HG03280 (cell line): ENCODE data around the gene TMEM235.

ENCODE experiments used
- ATAC-seq: cut with Tn5 transposase; IDR thresholded peaks from one replicate; pipeline ENCODE4 v1.9.1; 2021; ENCODE audit warnings: mild to moderate bottlenecking, moderate library complexity; ENCODE audit not compliant: unreplicated experiment

TMEM235 gene

GRCh38 chr17:78253946-78254672, 22.7 kb downstream of the TMEM235 start:
- peak; percentile 50 for ATAC-seq

- no peak for ATAC-seq
Observed at GRCh38 chr17:78255029-78255656, 23.7 kb downstream of the TMEM235 start.

- ATAC-seq = no peak
Observed at GRCh38 chr17:78255953-78256706, 24.7 kb downstream of the TMEM235 start.

DNA sequence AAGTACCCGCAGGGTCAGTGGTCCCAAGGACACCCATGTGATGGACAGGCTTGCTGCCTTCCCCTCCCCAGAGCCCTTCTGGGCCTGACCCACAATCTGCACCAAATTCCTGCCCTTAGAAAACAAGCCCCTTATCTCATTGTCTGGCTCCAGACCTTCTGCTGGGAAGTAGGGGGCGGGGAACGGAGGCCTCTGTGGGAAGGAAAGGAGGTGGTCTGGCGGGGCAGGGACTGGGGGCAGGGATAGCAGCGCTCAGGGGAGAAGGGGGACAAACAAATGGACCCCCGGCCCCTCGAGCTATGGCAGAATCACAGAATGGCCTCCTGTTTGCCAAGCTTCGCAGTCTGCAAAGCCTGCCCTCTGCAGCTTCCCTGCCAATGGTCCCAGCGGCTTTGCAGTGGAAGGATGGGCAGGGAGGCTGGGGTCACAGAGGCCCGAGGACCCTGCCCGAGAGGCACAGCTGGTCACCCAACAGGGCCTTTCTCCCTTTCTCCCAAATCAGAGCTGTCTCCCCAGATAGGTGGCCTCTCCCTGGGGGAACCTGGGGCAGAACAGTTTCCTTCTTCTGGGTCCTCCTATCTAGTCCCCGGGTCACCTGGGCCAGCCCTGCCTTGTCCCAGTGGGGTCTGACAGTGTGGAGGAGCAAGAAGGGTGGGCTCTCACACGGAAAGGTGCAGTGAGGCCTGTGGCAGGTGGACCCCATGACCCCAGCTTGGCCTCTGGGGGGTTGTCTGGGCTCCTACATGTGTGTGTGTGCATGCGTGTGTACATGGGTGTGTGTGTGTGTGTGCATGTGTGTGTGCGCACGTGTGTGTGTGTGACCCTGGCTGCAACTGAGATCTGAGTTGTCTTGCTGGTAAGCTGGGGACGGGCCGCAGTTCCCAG, 25.5 kb downstream of the TMEM235 start:
- no peak for ATAC-seq

- no peak for ATAC-seq
Observed at GRCh38 chr17:78257810-78258322, 26.4 kb downstream of the TMEM235 start.

DNA sequence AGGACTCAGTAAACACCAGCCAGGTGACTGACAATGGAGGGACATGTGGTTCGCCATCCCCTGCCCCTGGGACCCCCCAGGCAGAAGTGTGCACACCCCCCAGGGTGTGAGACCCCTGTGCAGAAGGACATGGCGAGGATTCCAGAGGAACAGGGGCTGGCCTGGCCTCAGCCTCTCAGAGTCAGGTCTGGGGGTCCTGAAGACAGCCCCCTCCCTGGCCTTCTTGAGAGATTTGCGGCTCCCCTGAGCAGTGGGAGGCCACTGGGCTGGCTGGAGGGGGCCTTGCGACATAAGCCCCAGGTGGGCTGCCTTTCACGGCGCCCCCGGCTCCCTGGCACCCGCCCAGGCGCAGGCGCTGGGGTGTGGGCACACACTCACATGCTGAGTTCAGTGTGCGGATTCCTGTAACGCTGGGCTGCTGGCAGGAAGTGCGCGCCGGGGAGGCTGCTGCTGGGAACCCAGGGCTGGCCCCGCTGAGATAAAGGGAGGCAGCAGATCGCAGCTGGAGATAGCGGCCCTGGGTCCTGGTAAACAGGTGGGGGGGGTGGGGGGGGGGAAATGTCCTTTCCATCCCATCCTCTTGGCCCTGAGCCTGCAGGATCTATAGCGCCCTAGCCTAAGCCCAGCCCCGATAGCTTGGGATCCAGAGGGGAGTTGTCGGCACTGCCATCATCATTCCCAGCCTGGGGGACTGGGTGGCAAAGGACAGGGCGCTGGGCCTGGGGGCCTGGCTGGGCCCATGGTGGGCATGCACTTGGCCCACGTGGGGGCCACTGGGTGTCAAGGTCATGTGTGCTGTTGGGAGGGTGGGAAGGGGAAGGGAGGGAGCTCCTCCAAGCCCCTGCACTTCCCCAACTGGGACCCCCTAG, 27.1 kb downstream of the TMEM235 start:
- ATAC-seq = no peak

DNA sequence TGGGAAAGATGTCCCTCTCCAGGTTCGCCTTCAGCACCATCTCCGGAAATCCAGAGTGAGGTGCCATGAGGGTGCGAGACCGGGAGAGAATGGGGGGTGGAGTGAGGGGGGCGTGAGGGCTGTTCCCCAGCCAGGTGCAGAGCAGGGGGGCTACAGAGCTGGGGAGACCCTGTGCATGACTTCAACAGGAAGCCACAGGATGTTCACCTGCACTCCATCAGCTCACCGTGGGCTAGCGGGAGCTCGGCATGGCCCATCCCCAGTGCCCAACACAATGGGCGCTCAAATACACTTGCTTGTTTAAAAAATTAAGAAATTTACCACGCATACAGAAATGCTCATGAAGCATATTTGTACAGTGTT, 27.7 kb downstream of the TMEM235 start:
- no peak for ATAC-seq

GRCh38 chr17:78263063-78263735, 31.8 kb downstream of the TMEM235 start:
- ATAC-seq = no peak

GRCh38 chr17:78263736-78264340, 32.4 kb downstream of the TMEM235 start:
- no peak for ATAC-seq

DNA sequence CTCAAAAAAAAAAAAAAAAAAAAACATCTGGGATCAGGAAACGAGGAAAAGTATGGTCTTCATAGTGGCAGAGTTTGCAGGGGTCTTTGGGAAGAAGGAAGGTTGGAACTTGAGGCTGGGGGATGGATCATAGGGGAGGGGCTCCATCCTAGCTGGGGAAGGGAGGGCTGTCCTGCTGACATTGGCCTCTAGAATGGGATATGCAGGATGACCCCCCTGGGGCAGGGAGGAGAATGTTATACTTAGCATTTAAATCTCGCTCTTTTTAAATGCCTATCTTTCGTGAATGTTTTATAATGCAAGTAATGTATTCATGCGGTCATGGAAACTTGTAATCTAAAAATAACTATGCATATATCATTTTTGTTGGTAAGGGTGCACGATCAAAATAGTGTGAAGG, 33.2 kb downstream of the TMEM235 start:
- no peak for ATAC-seq

DNA sequence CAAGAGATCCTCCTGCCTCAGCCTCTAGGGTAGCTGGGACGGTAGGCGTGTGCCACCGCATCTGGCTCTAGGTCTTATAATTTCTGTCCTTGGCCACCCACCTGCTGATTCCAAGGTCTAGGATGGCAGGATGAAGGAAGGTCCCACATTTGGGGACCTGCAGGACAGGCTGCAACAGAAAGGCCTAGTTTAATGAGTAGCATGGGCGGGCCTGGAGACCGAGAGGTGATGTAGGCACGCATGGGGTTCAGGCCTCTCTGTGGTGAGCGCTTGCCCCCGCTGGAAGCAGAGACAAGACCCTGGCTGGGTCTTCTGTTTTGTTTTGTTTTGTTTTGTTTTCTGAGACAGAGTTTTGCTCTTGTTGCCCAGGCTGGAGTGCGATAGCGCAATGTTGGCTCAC, 33.7 kb downstream of the TMEM235 start:
- ATAC-seq = no peak

GRCh38 chr17:78266231-78266631, 34.8 kb downstream of the TMEM235 start:
- ATAC-seq = no peak

GRCh38 chr17:78266771-78267170, 35.3 kb downstream of the TMEM235 start:
- ATAC-seq = no peak

DNA sequence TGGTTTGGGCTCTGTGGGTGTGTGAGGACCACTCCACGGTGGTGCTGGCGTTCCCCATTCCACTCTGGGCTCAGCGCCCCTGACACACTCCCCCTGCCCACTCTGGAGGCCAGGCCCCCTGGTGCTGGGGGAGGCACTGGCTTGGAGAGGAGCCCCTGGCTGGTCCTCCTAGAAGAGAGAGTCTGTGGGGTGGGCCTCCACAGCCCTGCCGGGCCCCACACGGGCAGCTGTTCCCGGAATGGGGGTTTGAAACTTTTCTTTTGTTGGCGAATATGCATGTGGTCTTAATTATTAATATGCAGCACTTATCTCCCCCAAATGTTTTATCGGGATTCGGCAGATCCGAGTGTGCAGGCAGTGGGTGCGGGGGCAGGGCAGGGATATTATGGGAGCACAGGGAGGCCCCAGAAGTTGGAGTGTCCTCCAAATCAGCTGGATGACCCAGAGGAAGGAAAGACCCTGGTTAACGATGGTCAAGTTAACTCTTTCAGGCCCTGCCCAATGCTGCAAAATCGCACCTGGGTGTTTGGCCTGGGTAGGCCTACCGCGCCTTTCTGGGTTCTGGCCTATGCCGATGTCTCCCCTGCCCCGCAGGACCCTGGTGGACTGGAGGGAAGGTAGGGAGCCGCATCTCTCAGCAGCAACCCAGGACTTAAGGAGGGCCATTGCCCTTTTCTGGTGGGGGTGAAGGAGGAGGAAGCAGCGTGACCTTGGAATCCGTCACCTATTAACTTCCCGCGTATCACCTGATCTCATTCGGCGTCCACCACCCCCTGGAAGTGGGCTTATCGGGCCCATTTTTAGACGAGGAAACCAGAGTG, 36.0 kb downstream of the TMEM235 start:
- no peak for ATAC-seq

DNA sequence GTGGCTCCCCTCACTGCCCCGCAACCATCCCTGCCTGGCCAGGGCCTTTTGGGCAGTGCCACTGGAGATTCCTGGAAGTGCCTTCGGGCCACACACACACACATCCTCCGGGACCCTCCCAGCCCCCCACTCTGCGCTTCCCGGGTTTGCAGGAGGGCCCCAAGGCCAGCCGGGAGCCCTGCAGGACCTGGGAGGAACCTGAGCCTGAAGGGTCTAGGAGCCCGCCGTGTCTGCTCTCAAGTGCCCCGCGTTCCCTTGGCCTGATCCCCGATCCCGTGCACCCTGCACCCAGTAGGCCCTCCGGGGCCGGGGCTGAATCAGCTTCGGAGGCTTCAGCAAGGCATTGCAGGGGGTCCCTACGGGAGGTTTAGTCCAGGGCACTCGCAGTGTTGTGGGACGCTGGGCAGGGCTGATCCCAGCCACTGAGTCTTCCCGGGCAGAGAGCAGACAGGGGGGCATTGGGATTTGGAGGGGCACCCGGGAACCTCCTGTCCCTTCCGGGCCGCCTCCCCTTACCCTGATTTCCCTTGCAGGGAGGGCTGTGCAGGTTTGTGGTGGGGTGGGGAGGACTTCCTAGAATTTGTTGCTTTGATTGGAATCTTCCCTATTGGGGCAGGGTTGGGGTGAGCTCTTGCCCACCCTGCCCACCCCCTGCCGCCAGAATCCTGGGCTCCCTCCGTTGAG, 36.9 kb downstream of the TMEM235 start:
- ATAC-seq = no peak

DNA sequence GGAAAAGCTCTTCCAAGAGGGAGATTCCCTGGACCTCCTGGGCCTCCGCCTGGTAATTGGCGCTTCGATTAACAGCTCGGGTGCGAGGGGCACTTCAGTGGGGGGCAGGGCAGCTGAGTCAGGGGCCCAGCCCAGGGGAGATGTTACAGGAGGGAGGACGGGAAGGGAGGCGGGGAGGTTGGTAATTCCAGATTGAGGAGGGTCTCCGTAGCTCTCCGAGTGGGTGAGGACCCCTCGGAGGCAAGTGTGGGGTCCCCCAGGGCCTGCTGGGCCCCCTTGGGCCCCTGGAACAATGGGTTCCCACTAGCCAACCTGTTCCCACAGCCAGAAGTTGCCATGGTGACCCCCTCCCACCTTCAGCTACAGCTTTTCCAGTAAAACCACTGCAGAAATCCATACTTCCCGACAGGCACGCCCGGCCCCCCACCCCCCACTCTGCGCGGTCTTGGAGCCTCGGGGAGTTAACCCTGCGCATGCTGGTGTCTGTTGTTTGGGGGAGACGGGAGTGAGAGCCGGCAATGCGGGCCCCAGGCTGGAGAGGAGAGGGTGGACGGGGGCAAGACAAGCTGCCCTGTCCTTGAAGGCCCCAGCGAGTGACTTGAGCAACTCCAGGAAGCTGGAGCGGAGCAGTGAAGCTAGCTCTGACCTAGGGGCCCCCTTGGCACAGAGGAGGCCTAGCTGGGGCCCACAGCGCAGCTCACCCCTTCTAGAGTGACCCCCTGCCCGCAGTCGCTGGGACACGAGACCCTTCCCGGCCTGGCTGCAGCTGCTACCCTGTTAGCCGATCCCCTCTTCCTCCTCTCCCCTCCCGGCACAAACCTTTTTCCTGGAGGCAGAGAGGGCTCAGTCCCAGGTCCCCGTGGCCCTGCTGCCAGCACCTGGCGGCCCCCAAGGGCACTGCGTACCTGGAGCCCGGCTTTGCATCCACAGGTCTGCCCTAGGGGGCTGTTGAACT, 37.8 kb downstream of the TMEM235 start:
- no peak for ATAC-seq
